Measurements from ENCODE around the gene RPS13.
"Not testable (repeated sequence)": the region's sequence is repeated elsewhere in the genome, so short reads cannot be mapped to it uniquely, and the experiment has no call there.

The RPS13 gene
- total RNA-seq = 442 to 667 (median 552) reads per million in 3 donors

DNA sequence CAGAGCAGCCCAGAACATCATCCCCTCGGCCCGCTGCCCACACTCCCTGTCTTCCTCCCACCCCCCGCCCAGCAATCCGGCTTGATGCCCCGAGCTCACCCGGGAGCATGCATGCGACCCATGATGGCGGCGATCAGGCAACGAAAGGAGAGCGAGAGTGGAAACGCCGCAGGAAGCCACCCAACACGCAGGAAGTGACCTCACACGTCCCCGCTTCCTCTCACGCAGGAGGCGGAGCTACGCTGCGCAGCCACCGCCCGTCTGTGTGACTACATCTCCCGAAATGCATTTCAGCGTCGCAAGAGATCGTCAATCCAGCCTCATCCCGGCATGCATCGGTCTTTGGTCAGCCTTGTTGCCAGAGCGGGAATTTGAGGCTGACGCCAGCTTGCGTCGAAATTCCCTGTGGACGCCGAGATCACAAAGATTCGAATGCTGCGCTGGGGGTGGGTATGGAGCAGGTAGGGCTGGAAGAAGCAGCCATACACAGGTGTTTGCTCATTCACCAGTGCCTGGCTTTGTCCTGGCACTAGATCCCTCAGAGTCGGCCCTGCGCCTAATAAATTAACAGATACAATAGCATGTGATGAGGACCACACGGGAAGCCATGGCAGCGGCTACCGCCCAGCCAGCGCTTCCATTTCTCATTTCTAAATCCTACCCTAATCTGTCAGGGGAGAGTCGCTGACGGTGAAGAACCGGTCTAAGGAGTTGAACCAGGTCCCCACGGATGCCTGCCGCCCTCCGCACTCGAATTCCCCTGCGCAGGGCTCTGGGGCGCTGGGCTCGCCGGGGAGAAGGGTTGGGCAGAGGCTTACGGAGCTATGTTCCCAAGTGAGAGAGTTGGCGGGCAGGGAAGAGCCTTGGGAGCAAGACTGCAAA is at the start of gene RPS13:
Gene RPS13, minus strand, starts transcription at position 148 of the 882 bp plus-strand sequence. Its CDS starts 26 bp downstream, at position 122.
- H3K9me3 ChIP-seq (ENCODE audit: control insufficient read depth, low read length) = no peaks in the 10 kb centered on the region
- H3K27me3 ChIP-seq (replicated peaks; ENCODE audit: control insufficient read depth, insufficient read depth, low read length, poor library complexity, severe bottlenecking) = no peaks in the 10 kb centered on the region
- peaks cover 24% of the 10 kb centered on the region for H3K4me1 ChIP-seq (ENCODE audit: control insufficient read depth, insufficient read depth, low read length, poor library complexity, severe bottlenecking)
- peak; percentile 86 to 93 (median 91) for DNase-seq
- peak within 1 kb of the TSS; percentile 92 for H3K27ac ChIP-seq (ENCODE audit: insufficient read depth, low read length, poor library complexity, severe bottlenecking)
- peak within 1 kb of the TSS; percentile 94 for H3K4me3 ChIP-seq (ENCODE audit: insufficient read depth, low read depth, low read length, poor library complexity, severe bottlenecking)
- H3K36me3 ChIP-seq (ENCODE audit: control insufficient read depth, insufficient read depth, low read length) = peaks cover 26% of the 10 kb centered on the region

- H3K36me3 ChIP-seq (ENCODE audit: control insufficient read depth, insufficient read depth, low read length) = peaks cover 8% of the 10 kb centered on the region
- no peak overlapping the region for H3K4me3 ChIP-seq (ENCODE audit: insufficient read depth, low read depth, low read length, poor library complexity, severe bottlenecking)
- no peaks in the 10 kb centered on the region for H3K27me3 ChIP-seq (replicated peaks; ENCODE audit: control insufficient read depth, insufficient read depth, low read length, poor library complexity, severe bottlenecking)
- no peaks in the 10 kb centered on the region for H3K4me1 ChIP-seq (ENCODE audit: control insufficient read depth, insufficient read depth, low read length, poor library complexity, severe bottlenecking)
- no peak for DNase-seq
- H3K27ac ChIP-seq (ENCODE audit: insufficient read depth, low read length, poor library complexity, severe bottlenecking) = no peak overlapping the region
- H3K9me3 ChIP-seq (ENCODE audit: control insufficient read depth, low read length) = no peaks in the 10 kb centered on the region
Observed at GRCh38 chr11:17121981-17122380, 44.5 kb upstream of the RPS13 start.

GRCh38 chr11:17117262-17117661 is 39.8 kb upstream of the RPS13 start:
- no peaks in the 10 kb centered on the region for H3K27me3 ChIP-seq (replicated peaks; ENCODE audit: control insufficient read depth, insufficient read depth, low read length, poor library complexity, severe bottlenecking)
- H3K36me3 ChIP-seq (ENCODE audit: control insufficient read depth, insufficient read depth, low read length) = peaks cover 7% of the 10 kb centered on the region

DNA sequence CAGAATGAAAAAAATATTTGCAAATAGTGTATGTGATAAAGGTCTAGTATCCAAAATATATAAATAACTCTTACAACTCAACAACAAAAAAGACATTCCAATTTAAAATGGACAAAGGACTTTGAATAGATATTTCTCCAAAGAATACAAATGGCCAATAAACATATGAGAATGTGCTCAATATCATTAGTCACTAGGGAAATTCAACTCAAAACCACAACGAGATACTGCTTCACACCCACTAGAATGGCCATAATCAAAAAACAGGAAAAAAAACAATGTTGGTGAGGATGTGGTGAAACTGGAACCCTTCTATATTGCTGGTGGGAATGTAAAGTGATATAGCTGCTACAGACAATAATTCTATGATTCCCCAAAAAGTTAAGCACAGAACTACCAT is 38.6 kb upstream of the RPS13 start:
- no peaks in the 10 kb centered on the region for H3K9me3 ChIP-seq (ENCODE audit: control insufficient read depth, low read length)
- no peak overlapping the region for H3K27ac ChIP-seq (ENCODE audit: insufficient read depth, low read length, poor library complexity, severe bottlenecking)
- no peak overlapping the region for H3K4me3 ChIP-seq (ENCODE audit: insufficient read depth, low read depth, low read length, poor library complexity, severe bottlenecking)
- H3K36me3 ChIP-seq (ENCODE audit: control insufficient read depth, insufficient read depth, low read length) = peaks cover 7% of the 10 kb centered on the region
- H3K27me3 ChIP-seq (replicated peaks; ENCODE audit: control insufficient read depth, insufficient read depth, low read length, poor library complexity, severe bottlenecking) = no peaks in the 10 kb centered on the region
- no peak for DNase-seq
- H3K4me1 ChIP-seq (ENCODE audit: control insufficient read depth, insufficient read depth, low read length, poor library complexity, severe bottlenecking) = no peaks in the 10 kb centered on the region

More at GRCh38 chr11:17117262-17117661, 39.8 kb upstream of the RPS13 start:
- Histone ChIP-seq H3K27ac (ENCODE audit: insufficient read depth, low read length, poor library complexity, severe bottlenecking) (no peak overlapping the region), H3K4me3 (ENCODE audit: insufficient read depth, low read depth, low read length, poor library complexity, severe bottlenecking) (no peak overlapping the region), H3K4me1 (ENCODE audit: control insufficient read depth, insufficient read depth, low read length, poor library complexity, severe bottlenecking) (no peaks in the 10 kb centered on the region), H3K9me3 (ENCODE audit: control insufficient read depth, low read length) (no peaks in the 10 kb centered on the region)
- DNase-seq = no peak

- not testable (repeated sequence) for H3K9me3 ChIP-seq (ENCODE audit: control insufficient read depth, low read length); DNase-seq; H3K27me3 ChIP-seq (replicated peaks; ENCODE audit: control insufficient read depth, insufficient read depth, low read length, poor library complexity, severe bottlenecking); H3K4me3 ChIP-seq (ENCODE audit: insufficient read depth, low read depth, low read length, poor library complexity, severe bottlenecking); H3K4me1 ChIP-seq (ENCODE audit: control insufficient read depth, insufficient read depth, low read length, poor library complexity, severe bottlenecking); H3K27ac ChIP-seq (ENCODE audit: insufficient read depth, low read length, poor library complexity, severe bottlenecking)
- peaks cover 27% of the 10 kb centered on the region for H3K36me3 ChIP-seq (ENCODE audit: control insufficient read depth, insufficient read depth, low read length)
Observed at GRCh38 chr11:17107745-17108144, 30.3 kb upstream of the RPS13 start.

DNA sequence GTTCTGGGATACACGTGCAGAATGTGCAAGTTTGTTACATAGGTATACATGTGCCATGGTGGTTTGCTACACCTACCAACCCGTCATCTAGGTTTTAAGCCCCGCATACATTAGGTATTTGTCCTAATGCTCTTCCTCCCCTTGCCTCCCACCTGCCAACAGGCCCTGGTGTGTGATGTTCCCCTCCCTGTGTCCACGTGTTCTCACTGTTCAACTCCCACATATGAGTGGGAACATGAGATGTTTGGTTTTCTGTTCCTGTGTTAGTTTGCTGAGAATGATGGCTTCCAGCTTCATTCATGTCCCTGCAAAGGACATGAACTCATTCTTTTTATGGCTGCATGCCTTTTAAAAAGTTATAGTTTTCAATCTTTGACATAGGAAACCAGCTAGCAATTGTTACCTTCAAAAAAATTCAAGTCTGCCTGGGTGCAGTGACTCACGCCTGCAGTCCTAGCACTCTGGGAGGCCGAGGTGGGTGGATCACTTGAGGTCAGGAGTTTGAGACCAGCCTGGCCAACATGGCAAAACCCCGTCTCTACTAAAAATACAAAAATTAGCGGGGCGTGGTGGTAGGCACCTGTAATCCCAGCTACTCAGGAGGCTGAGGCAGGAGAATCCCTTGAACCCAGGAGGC is 28.1 kb upstream of the RPS13 start:
- H3K4me3 ChIP-seq (ENCODE audit: insufficient read depth, low read depth, low read length, poor library complexity, severe bottlenecking); H3K9me3 ChIP-seq (ENCODE audit: control insufficient read depth, low read length); H3K4me1 ChIP-seq (ENCODE audit: control insufficient read depth, insufficient read depth, low read length, poor library complexity, severe bottlenecking); H3K27ac ChIP-seq (ENCODE audit: insufficient read depth, low read length, poor library complexity, severe bottlenecking); H3K27me3 ChIP-seq (replicated peaks; ENCODE audit: control insufficient read depth, insufficient read depth, low read length, poor library complexity, severe bottlenecking); DNase-seq: not testable (repeated sequence)
- H3K36me3 ChIP-seq (ENCODE audit: control insufficient read depth, insufficient read depth, low read length) = peaks cover 28% of the 10 kb centered on the region

DNA sequence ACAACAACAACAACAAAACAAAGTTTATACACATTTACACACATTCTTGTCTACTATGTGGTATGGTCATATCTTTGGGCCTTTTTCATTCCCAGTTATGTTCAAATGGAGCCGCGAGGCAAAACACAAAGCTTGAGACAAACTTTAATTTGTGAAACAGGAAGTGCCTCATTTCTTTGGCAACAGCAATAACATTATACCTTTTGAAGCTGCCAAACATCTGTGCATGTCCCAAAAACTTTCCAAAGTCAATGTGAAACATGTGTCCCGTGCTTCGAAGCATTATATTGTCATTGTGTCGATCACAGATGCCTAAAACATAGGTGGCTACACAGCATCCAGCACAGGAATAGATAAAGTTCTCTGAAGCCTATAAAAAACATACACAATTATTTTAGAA is 25.0 kb upstream of the RPS13 start:
- Histone ChIP-seq H3K4me1 (ENCODE audit: control insufficient read depth, insufficient read depth, low read length, poor library complexity, severe bottlenecking) (no peaks in the 10 kb centered on the region), H3K27ac (ENCODE audit: insufficient read depth, low read length, poor library complexity, severe bottlenecking) (no peak overlapping the region), H3K36me3 (ENCODE audit: control insufficient read depth, insufficient read depth, low read length) (peaks cover 26% of the 10 kb centered on the region), H3K27me3 (replicated peaks; ENCODE audit: control insufficient read depth, insufficient read depth, low read length, poor library complexity, severe bottlenecking) (no peaks in the 10 kb centered on the region), H3K9me3 (ENCODE audit: control insufficient read depth, low read length) (no peaks in the 10 kb centered on the region), H3K4me3 (ENCODE audit: insufficient read depth, low read depth, low read length, poor library complexity, severe bottlenecking) (no peak overlapping the region)
- DNase-seq = no peak

DNA sequence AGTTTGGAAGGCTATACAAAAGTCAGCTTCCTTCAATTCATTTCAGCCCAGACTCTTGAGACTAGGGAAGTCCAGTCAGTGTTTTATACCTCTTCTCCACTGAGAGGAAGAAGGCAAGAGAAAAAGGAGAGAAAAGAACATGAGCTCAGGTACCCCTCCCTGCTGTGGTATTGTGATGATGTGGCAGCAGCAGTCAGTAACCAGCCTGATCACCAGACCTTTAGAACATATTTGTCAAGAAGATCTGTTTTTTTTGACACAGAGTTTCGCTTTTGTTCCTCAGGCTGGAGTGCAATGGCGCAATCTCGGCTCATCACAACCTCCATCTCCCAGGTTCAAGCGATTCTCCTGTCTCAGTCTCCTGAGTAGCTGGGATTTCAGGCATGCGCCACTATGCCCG is 21.2 kb upstream of the RPS13 start:
- Histone ChIP-seq H3K27ac (ENCODE audit: insufficient read depth, low read length, poor library complexity, severe bottlenecking) (no peak overlapping the region), H3K36me3 (ENCODE audit: control insufficient read depth, insufficient read depth, low read length) (peaks cover 48% of the 10 kb centered on the region), H3K9me3 (ENCODE audit: control insufficient read depth, low read length) (no peaks in the 10 kb centered on the region), H3K4me1 (ENCODE audit: control insufficient read depth, insufficient read depth, low read length, poor library complexity, severe bottlenecking) (no peaks in the 10 kb centered on the region), H3K4me3 (ENCODE audit: insufficient read depth, low read depth, low read length, poor library complexity, severe bottlenecking) (no peak overlapping the region), H3K27me3 (replicated peaks; ENCODE audit: control insufficient read depth, insufficient read depth, low read length, poor library complexity, severe bottlenecking) (no peaks in the 10 kb centered on the region)
- no peak for DNase-seq

DNA sequence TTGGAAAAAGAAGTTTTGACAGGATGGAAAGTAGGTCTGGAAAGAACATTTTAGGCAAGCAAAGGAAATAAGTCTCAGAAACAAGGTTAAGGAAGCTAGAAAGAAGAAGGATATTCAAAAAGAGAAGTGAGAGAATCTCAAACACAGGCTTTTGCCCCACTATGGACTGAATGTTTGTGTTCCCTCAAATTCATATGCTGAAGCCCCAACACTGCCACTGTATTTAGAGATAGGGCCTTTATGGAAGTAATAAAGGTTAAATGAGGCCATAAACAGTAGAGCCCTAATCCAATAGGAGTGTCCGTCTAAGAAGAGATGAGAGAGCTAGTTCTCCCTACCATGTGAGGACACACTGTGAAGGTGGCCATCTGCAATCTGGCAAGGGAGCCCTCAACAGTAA is 20.6 kb upstream of the RPS13 start:
- Histone ChIP-seq H3K9me3 (ENCODE audit: control insufficient read depth, low read length) (no peaks in the 10 kb centered on the region), H3K4me1 (ENCODE audit: control insufficient read depth, insufficient read depth, low read length, poor library complexity, severe bottlenecking) (no peaks in the 10 kb centered on the region), H3K36me3 (ENCODE audit: control insufficient read depth, insufficient read depth, low read length) (peaks cover 48% of the 10 kb centered on the region), H3K4me3 (ENCODE audit: insufficient read depth, low read depth, low read length, poor library complexity, severe bottlenecking) (no peak overlapping the region), H3K27ac (ENCODE audit: insufficient read depth, low read length, poor library complexity, severe bottlenecking) (no peak overlapping the region), H3K27me3 (replicated peaks; ENCODE audit: control insufficient read depth, insufficient read depth, low read length, poor library complexity, severe bottlenecking) (no peaks in the 10 kb centered on the region)
- no peak for DNase-seq

GRCh38 chr11:17085976-17086375 is 8.5 kb upstream of the RPS13 start:
- H3K27ac ChIP-seq (ENCODE audit: insufficient read depth, low read length, poor library complexity, severe bottlenecking); H3K4me3 ChIP-seq (ENCODE audit: insufficient read depth, low read depth, low read length, poor library complexity, severe bottlenecking); H3K27me3 ChIP-seq (replicated peaks; ENCODE audit: control insufficient read depth, insufficient read depth, low read length, poor library complexity, severe bottlenecking); DNase-seq; H3K9me3 ChIP-seq (ENCODE audit: control insufficient read depth, low read length); H3K4me1 ChIP-seq (ENCODE audit: control insufficient read depth, insufficient read depth, low read length, poor library complexity, severe bottlenecking): not testable (repeated sequence)
- H3K36me3 ChIP-seq (ENCODE audit: control insufficient read depth, insufficient read depth, low read length) = peaks cover 22% of the 10 kb centered on the region
